Activated CD8-positive, alpha-beta T cell treated with anti-CD3 and anti-CD28 coated beads for 36 hours (primary cell): ENCODE data around the gene C1orf35. TPM values are rescaled to one million over a fixed set of nuclear protein-coding genes. Genes with fewer than 3 reads are reported as not detected.
A peak's percentile ranks its signal among the peaks of the same experiment; 100 is the strongest.

ENCODE experiments used
- ATAC-seq: fragments of 200-7000 bp; cut with Tn5 transposase; one replicate; pipeline ENCODE4 v1.10.0; 2021; ENCODE audit warnings: mild to moderate bottlenecking, moderate library complexity
- CTCF ChIA-PET: fragments of 350-600 bp; sonication (Branson Sonifier 250); formaldehyde crosslinking; loops from one replicate; lab custom pipeline; 2021; ENCODE audit warnings: antibody characterized with exemption; lab: Charles Lee
- POLR2A ChIA-PET: fragments of 350-600 bp; sonication (Branson Sonifier 250); formaldehyde crosslinking; loops from one replicate; lab custom pipeline; 2021; ENCODE audit warnings: antibody characterized with exemption; lab: Charles Lee
- DNase-seq: peaks from one replicate; pipeline ENCODE4 v3.0.0-alpha.2; 2020
- H3K27ac Mint-ChIP-seq: one replicate; pipeline ENCODE4 v1.8.0; 2021; ENCODE audit warnings: mild to moderate bottlenecking, mixed read lengths
- H3K27me3 Mint-ChIP-seq: one replicate; pipeline ENCODE4 v1.8.0; 2021; ENCODE audit warnings: mixed read lengths
- H3K36me3 Mint-ChIP-seq: one replicate; pipeline ENCODE4 v1.8.0; 2021; ENCODE audit warnings: low read depth, mixed read lengths
- H3K4me1 Mint-ChIP-seq: one replicate; pipeline ENCODE4 v1.8.0; 2021; ENCODE audit warnings: low read depth, mixed read lengths
- H3K4me3 Mint-ChIP-seq: one replicate; pipeline ENCODE4 v1.8.0; 2021; ENCODE audit warnings: mild to moderate bottlenecking, moderate library complexity, mixed read lengths
- H3K9me3 Mint-ChIP-seq: one replicate; pipeline ENCODE4 v1.8.0; 2021; ENCODE audit warnings: mixed read lengths
- CTCF ChIP-seq: fragments of 200-600 bp; IDR thresholded peaks from one replicate; pipeline ENCODE4 v1.8.0; 2022; ENCODE audit warnings: antibody characterized with exemption, mild to moderate bottlenecking
- intact Hi-C: fragments of 100-400 bp; cut with micrococcal nuclease; formaldehyde crosslinking; loops from one replicate; pipeline ENCODE4 v1.10.0; 2022
- total RNA-seq, 2 experiments: library from RNA; stranded (reverse); gene quantifications; one replicate each; pipeline ENCODE4 v1.2.3, GENCODE V29; 2021

C1orf35 gene
- total RNA-seq, 2 experiments from 2014 or later, result 22.2 to 23.5 TPM

- Mint-ChIP-seq H3K4me3 (peak overlapping the region; percentile 27), H3K27ac (peak overlapping the region; percentile 25)
Observed at GRCh38 chr1:228090613-228091081, 12.5 kb downstream of the C1orf35 start.

GRCh38 chr1:228089519-228090380, 13.4 kb downstream of the C1orf35 start:
- H3K4me1 Mint-ChIP-seq, result peaks cover 79% of the 10 kb centered on the region
- TF ChIP-seq CTCF, result no peak
- POLR2A ChIA-PET, result interaction anchor here (0.7 to 4.9 kb wide), 6 partner anchors 10 to 41 kb away, joined by 3 to 51 read pairs (median 4); partner anchors contain the start of gene MRPL55
- DNase-seq, result no peak
- CTCF ChIA-PET, result interaction anchor here (1.0 kb wide), 1 partner anchor 41 kb away, joined by 3 read pairs; no protein-coding TSS in a partner anchor
- peaks cover 86% of the 10 kb centered on the region for H3K36me3 Mint-ChIP-seq
- H3K27ac Mint-ChIP-seq, result peak overlapping the region; percentile 88
- ATAC-seq, result no peak
- H3K4me3 Mint-ChIP-seq, result peak overlapping the region; percentile 33
- H3K9me3 Mint-ChIP-seq, result peaks cover 11% of the 10 kb centered on the region
- no peaks in the 10 kb centered on the region for H3K27me3 Mint-ChIP-seq
- intact Hi-C loops, result no loop called here

More at GRCh38 chr1:228090613-228091081, 12.5 kb downstream of the C1orf35 start:
- ChIA-PET CTCF (interaction anchor here (1.0 to 2.9 kb wide), 3 partner anchors 11 to 91 kb away, joined by 3 to 10 read pairs (median 4); no protein-coding TSS in a partner anchor), POLR2A (interaction anchor here (1.9 to 5.6 kb wide), 4 partner anchors 8 to 75 kb away, joined by 5 to 51 read pairs (median 24); partner anchors contain the start of genes ARF1 and IBA57)
- H3K27me3 Mint-ChIP-seq, result no peaks in the 10 kb centered on the region
- H3K36me3 Mint-ChIP-seq, result peaks cover 86% of the 10 kb centered on the region
- peaks cover 14% of the 10 kb centered on the region for H3K9me3 Mint-ChIP-seq
- TF ChIP-seq CTCF, result no peak
- DNase-seq, result peak; percentile 1
- intact Hi-C loops, result no loop called here
- no peak for ATAC-seq
- H3K4me1 Mint-ChIP-seq, result peaks cover 77% of the 10 kb centered on the region

- peaks cover 86% of the 10 kb centered on the region for H3K36me3 Mint-ChIP-seq
- POLR2A ChIA-PET, result interaction anchor here (0.7 to 4.9 kb wide), 4 partner anchors 11 to 40 kb away, joined by 3 to 51 read pairs (median 4); partner anchors contain the start of gene MRPL55
- TF ChIP-seq CTCF, result no peak
- intact Hi-C loops, result no loop called here
- ATAC-seq (no peak), DNase-seq (no peak)
- peaks cover 3% of the 10 kb centered on the region for H3K9me3 Mint-ChIP-seq
- H3K27ac Mint-ChIP-seq, result peak overlapping the region; percentile 88
- H3K27me3 Mint-ChIP-seq, result no peaks in the 10 kb centered on the region
- H3K4me1 Mint-ChIP-seq, result peaks cover 82% of the 10 kb centered on the region
- CTCF ChIA-PET, result interaction anchor here (1.0 kb wide), 1 partner anchor 42 kb away, joined by 3 read pairs; no protein-coding TSS in a partner anchor
- peak overlapping the region; percentile 33 for H3K4me3 Mint-ChIP-seq
Observed at GRCh38 chr1:228088586-228089498, 14.3 kb downstream of the C1orf35 start.

GRCh38 chr1:228087771-228088251, 15.3 kb downstream of the C1orf35 start:
- POLR2A ChIA-PET, result interaction anchor here (0.6 to 1.2 kb wide), 4 partner anchors 10 to 14 kb away, joined by 3 to 7 read pairs (median 4); no protein-coding TSS in a partner anchor
- Mint-ChIP-seq H3K4me1 (peaks cover 82% of the 10 kb centered on the region), H3K4me3 (peak overlapping the region; percentile 55), H3K27me3 (no peaks in the 10 kb centered on the region), H3K36me3 (peaks cover 83% of the 10 kb centered on the region), H3K27ac (peak overlapping the region; percentile 88), H3K9me3 (no peaks in the 10 kb centered on the region)
- ATAC-seq (peak; percentile 46), DNase-seq (peak; percentile 48)
- CTCF ChIA-PET, result no interaction called here
- no peak for TF ChIP-seq CTCF
- intact Hi-C loops, result no loop called here
